CD4-positive, alpha-beta T cell (primary cell): ENCODE data around the gene P2RX7. TPM values are rescaled to one million over a fixed set of nuclear protein-coding genes. Genes with fewer than 3 reads are reported as not detected.
A peak's percentile ranks its signal among the peaks of the same experiment; 100 is the strongest.

Source experiments
- ATAC-seq: fragments of 200-7000 bp; cut with Tn5 transposase; one replicate; pipeline ENCODE4 v1.10.0; 2022; ENCODE audit warnings: mild to moderate bottlenecking; ENCODE audit not compliant: poor library complexity
- CTCF ChIA-PET: fragments of 350-600 bp; sonication (Branson Sonifier 250); formaldehyde crosslinking; loops from one replicate; lab custom pipeline; 2021; ENCODE audit warnings: antibody characterized with exemption, inconsistent platforms; lab: Charles Lee
- POLR2A ChIA-PET: fragments of 350-600 bp; sonication (Branson Sonifier 250); formaldehyde crosslinking; loops from one replicate; lab custom pipeline; 2021; ENCODE audit warnings: antibody characterized with exemption, inconsistent platforms; lab: Charles Lee
- DNase-seq, 14 experiments: peaks; one replicate each; pipeline ENCODE4 v3.0.0-alpha.2; 2013 to 2020; ENCODE audit warnings: mixed read lengths in 2 of 14
- H3K27ac ChIP-seq, 2 donors: one replicate each; pipeline versions ENCODE4 v1.5.1 to v1.7.0; 2013; ENCODE audit warnings: low read length in 2 of 2, low read depth in 1 of 2, mild to moderate bottlenecking in 1 of 2
- H3K27me3 ChIP-seq, 2 experiments: 1 replicate in 1 of 2; 2 replicates in 1 of 2; pipeline versions ENCODE4 v1.6.1 to v1.7.0; 2013; ENCODE audit warnings: low read length in 2 of 2, control low read depth in 1 of 2, mild to moderate bottlenecking in 1 of 2, moderate library complexity in 1 of 2; ENCODE audit not compliant: insufficient read depth in 2 of 2, control insufficient read depth in 1 of 2
- H3K36me3 ChIP-seq: one replicate; pipeline ENCODE4 v1.6.1; 2013; ENCODE audit warnings: low read length, control low read depth; ENCODE audit not compliant: insufficient read depth
- H3K4me1 ChIP-seq: one replicate; pipeline ENCODE4 v1.6.1; 2013; ENCODE audit warnings: low read length, control low read depth; ENCODE audit not compliant: insufficient read depth
- H3K4me3 ChIP-seq: one replicate; pipeline ENCODE4 v1.5.1; 2013; ENCODE audit warnings: mild to moderate bottlenecking, low read length, moderate library complexity
- H3K9me3 ChIP-seq, 2 experiments: 1 replicate in 1 of 2; 2 replicates in 1 of 2; pipeline versions ENCODE4 v1.6.1 to v1.7.0; 2013; ENCODE audit warnings: low read length in 2 of 2, mild to moderate bottlenecking in 2 of 2, control low read depth in 1 of 2, moderate library complexity in 1 of 2; ENCODE audit not compliant: control insufficient read depth in 1 of 2, insufficient read depth in 1 of 2
- H3K27ac Mint-ChIP-seq: one replicate; pipeline ENCODE4 v1.8.0; 2020; ENCODE audit warnings: mixed read lengths
- H3K27me3 Mint-ChIP-seq: one replicate; pipeline ENCODE4 v1.8.0; 2021; ENCODE audit warnings: mixed read lengths
- H3K36me3 Mint-ChIP-seq: one replicate; pipeline ENCODE4 v1.8.0; 2021; ENCODE audit warnings: low read depth, mixed read lengths
- H3K4me1 Mint-ChIP-seq: one replicate; pipeline ENCODE4 v1.8.0; 2021; ENCODE audit warnings: low read depth, mixed read lengths
- H3K4me3 Mint-ChIP-seq: one replicate; pipeline ENCODE4 v1.8.0; 2020; ENCODE audit warnings: mild to moderate bottlenecking, mixed read lengths
- H3K9me3 Mint-ChIP-seq: one replicate; pipeline ENCODE4 v1.8.0; 2020; ENCODE audit warnings: mixed read lengths
- CTCF ChIP-seq: fragments of 200-600 bp; IDR thresholded peaks from one replicate; pipeline ENCODE4 v1.8.0; 2022; ENCODE audit warnings: antibody characterized with exemption, mild to moderate bottlenecking
- intact Hi-C, 2 experiments: fragments of 100-400 bp; cut with DNase I in 1 of 2; cut with micrococcal nuclease in 1 of 2; formaldehyde crosslinking; loops; one replicate each; pipeline versions ENCODE4 v1.15.1 to v1.9.0; 2023 to 2025; cut with DNase I, micrococcal nuclease
- total RNA-seq, 174 experiments: library from RNA in 2 of 174; stranded (reverse) in 2 of 174; gene quantifications; one replicate each; pipeline ENCODE4 v1.2.3 and lab custom pipeline; 2021 to 2026

The P2RX7 gene
- total RNA-seq, 2 experiments from 2014 or later = 4.6 to 4.8 TPM

DNA sequence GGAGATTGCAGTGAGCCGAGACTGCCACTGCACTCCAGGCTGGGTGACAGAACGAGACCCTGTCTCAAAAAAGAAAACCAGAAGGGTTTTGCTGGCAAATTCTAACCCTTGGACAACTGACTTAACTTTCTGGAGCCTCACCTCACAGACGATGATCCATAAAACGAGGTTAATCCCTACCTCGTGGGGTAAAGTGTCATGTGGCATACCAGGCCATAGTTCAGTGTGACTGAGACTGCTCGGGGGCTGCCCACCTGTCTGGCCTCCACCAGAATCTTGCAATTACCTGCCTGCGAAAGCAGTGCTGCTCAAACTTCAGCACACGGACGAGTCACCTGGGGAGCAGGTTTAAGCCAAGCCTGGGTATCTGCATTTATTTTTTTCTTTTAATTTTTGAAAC lies 104.1 kb downstream of the P2RX7 start:
- Mint-ChIP-seq H3K36me3 (peaks cover 46% of the 10 kb centered on the region), H3K27ac (peak overlapping the region; percentile 27), H3K4me3 (no peak overlapping the region), H3K27me3 (no peaks in the 10 kb centered on the region), H3K4me1 (peaks cover 40% of the 10 kb centered on the region), H3K9me3 (no peaks in the 10 kb centered on the region)
- Histone ChIP-seq H3K4me3 (no peak overlapping the region), H3K27me3 (no peaks in the 10 kb centered on the region), H3K4me1 (peaks cover 37% of the 10 kb centered on the region), H3K36me3 (peaks cover 41% of the 10 kb centered on the region), H3K9me3 (no peaks in the 10 kb centered on the region), H3K27ac (no peak overlapping the region)
- DNase-seq (no peak), ATAC-seq (no peak)
- CTCF ChIA-PET = no interaction called here
- POLR2A ChIA-PET = no interaction called here
- intact Hi-C loops = no loop called here
- TF ChIP-seq CTCF = no peak

DNA sequence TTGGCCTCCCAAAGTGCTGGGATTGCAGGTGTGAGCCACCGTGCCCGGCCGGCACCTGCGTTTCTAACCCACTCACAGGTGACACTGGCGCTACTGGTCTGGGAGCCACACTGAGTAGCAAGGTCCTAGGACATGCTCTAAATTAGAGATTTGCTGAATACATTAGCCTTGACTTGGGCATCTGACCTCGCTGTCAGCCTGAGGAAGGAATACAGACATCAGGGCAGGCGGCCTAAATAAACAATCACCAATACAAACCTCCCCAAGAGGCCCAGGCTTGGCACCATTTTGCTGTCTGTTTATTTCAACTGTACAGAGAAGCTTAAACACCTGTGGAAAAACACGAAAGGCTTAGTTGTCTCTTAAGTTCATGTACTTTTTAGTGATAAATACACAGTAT lies 104.7 kb downstream of the P2RX7 start:
- Mint-ChIP-seq H3K36me3 (peaks cover 40% of the 10 kb centered on the region), H3K27me3 (no peaks in the 10 kb centered on the region), H3K9me3 (no peaks in the 10 kb centered on the region), H3K4me3 (no peak overlapping the region), H3K27ac (peak overlapping the region; percentile 100), H3K4me1 (peaks cover 44% of the 10 kb centered on the region)
- DNase-seq = no peak
- Histone ChIP-seq H3K4me1 (peaks cover 44% of the 10 kb centered on the region), H3K9me3 (no peaks in the 10 kb centered on the region), H3K36me3 (peaks cover 35% of the 10 kb centered on the region), H3K4me3 (no peak overlapping the region), H3K27me3 (no peaks in the 10 kb centered on the region), H3K27ac (no peak overlapping the region)
- ChIA-PET CTCF (no interaction called here), POLR2A (interaction anchor here (0.5 to 1.0 kb wide), 2 partner anchors 13 to 1260 kb away, joined by 3 read pairs; no protein-coding TSS in a partner anchor)
- intact Hi-C loops = no loop called here
- TF ChIP-seq CTCF = no peak
- ATAC-seq = no peak

Other genes starting within 250 kb of the P2RX7 start
- gene SPPL3, start 228.5 kb upstream of the P2RX7 start, total RNA-seq = 10 to 100 TPM; 38.3 to 43.4 TPM
- gene HNF1A, start 154.3 kb upstream of the P2RX7 start, total RNA-seq = not detected
- gene C12orf43, start 116.4 kb upstream of the P2RX7 start, total RNA-seq = 10 to 100 TPM; 14.4 to 15.8 TPM
- 10 to 100 TPM; 33.0 to 34.7 TPM for gene OASL, start 93.6 kb upstream of the P2RX7 start, total RNA-seq
- gene P2RX4, start 77.3 kb downstream of the P2RX7 start, total RNA-seq = 10 to 100 TPM; 36.2 to 37.4 TPM
- 1 to 10 TPM; 6.7 to 6.8 TPM for gene CAMKK2, start 163.8 kb downstream of the P2RX7 start, total RNA-seq
- 10 to 100 TPM; 88.2 to 96.2 TPM for gene ANAPC5, start 219.5 kb downstream of the P2RX7 start, total RNA-seq